ENCODE measurements around the gene PIK3R2. TPM values are rescaled to one million over a fixed set of nuclear protein-coding genes. Genes with fewer than 3 reads are reported as not detected.
A peak's percentile ranks its signal among the peaks of the same experiment; 100 is the strongest.

PIK3R2 gene
- total RNA-seq, 2 experiments from 2014 or later, result 3.2 to 20.5 TPM

DNA sequence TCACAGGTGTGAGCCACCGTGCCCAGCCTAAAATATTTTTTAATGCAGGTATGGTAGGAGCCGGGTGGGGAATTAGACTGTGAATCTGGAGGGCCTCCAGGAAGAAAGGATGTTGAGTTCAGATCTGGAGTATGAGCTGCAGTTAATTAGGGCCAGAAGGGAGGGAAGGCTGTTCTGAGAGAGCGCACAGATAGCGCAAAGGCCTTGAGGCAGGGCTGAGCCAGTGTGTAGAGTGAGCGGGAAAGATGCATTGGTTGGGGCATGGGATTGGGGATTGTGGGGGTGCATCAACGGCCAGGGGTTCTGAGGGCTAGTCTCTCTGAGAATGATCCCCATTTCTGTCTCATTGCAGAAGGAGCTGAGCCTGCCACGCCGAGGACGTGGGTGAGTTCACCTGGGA is 45.7 kb upstream of the PIK3R2 start:
- Histone ChIP-seq H3K9me3 (ENCODE audit: low read length) (no peaks in the 10 kb centered on the region), H3K36me3 (ENCODE audit: insufficient read depth, low read length) (peaks cover 55% of the 10 kb centered on the region), H4K20me1 (ENCODE audit: insufficient read depth, low read length) (no peaks in the 10 kb centered on the region), H3K4me3 (ENCODE audit: low read depth, low read length, poor library complexity, severe bottlenecking) (no peak overlapping the region), H3K79me2 (ENCODE audit: insufficient read depth, low read depth, low read length) (0 out of 2 replicates have a peak, but pooled peaks cover 8% of the 10 kb centered on the region), H2AFZ (ENCODE audit: low read length) (no peak overlapping the region), H3K27ac (ENCODE audit: low read depth, low read length, poor library complexity, severe bottlenecking) (peak overlapping the region; percentile 54), H3K9me2 (ENCODE audit: insufficient read depth, low read length) (no peaks in the 10 kb centered on the region), H3K4me1 (ENCODE audit: insufficient read depth, low read length, poor library complexity, severe bottlenecking) (peaks cover 80% of the 10 kb centered on the region), H3K4me2 (ENCODE audit: low read length) (peak overlapping the region; percentile 75)
- DNase-seq (ENCODE audit: low spot score), result no peak
- ChIA-PET CTCF (ENCODE audit: unreplicated experiment) (interaction anchor here (0.8 kb wide), 1 partner anchor 8 kb away, joined by 4 read pairs; no protein-coding TSS in a partner anchor), POLR2A (interaction anchor here (0.6 to 1.0 kb wide), 3 partner anchors 8 to 121 kb away, joined by 3 to 5 read pairs (median 4); no protein-coding TSS in a partner anchor)
- intact Hi-C loops (cut with micrococcal nuclease; ENCODE audit: unreplicated experiment), result no loop called here
- TF ChIP-seq, protein P1, sequence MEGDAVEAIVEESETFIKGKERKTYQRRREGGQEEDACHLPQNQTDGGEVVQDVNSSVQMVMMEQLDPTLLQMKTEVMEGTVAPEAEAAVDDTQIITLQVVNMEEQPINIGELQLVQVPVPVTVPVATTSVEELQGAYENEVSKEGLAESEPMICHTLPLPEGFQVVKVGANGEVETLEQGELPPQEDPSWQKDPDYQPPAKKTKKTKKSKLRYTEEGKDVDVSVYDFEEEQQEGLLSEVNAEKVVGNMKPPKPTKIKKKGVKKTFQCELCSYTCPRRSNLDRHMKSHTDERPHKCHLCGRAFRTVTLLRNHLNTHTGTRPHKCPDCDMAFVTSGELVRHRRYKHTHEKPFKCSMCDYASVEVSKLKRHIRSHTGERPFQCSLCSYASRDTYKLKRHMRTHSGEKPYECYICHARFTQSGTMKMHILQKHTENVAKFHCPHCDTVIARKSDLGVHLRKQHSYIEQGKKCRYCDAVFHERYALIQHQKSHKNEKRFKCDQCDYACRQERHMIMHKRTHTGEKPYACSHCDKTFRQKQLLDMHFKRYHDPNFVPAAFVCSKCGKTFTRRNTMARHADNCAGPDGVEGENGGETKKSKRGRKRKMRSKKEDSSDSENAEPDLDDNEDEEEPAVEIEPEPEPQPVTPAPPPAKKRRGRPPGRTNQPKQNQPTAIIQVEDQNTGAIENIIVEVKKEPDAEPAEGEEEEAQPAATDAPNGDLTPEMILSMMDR (conservative IDR thresholded peaks at IDR 0.05; ENCODE audit: low read length), result no peak
- BruUV-seq (replicated peaks), result no TSS peak

DNA sequence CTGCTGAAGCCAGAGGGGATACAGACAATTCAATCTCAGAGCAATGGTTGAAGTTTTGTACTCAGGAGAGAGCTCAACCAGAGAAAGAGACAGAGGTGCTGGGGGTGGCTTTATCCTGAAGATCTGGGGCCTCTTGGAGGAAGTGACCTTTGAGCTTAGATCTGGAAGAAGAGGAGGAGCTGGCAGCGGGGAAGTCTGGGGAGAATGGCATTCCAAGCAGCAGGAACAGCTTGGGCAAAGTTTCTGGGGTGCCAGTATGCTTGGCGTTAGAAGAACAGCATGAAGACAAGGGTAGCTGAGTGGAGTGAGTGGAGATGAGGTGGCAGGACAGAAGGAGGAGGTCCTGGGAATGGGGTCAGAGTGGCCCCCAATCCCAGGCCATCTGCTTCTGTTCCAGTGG is 44.1 kb upstream of the PIK3R2 start:
- Histone ChIP-seq H3K27ac (ENCODE audit: low read depth, low read length, poor library complexity, severe bottlenecking) (peak overlapping the region; percentile 54), H3K4me1 (ENCODE audit: insufficient read depth, low read length, poor library complexity, severe bottlenecking) (peaks cover 73% of the 10 kb centered on the region), H3K4me3 (ENCODE audit: low read depth, low read length, poor library complexity, severe bottlenecking) (peak overlapping the region; percentile 57), H2AFZ (ENCODE audit: low read length) (no peak overlapping the region), H3K36me3 (ENCODE audit: insufficient read depth, low read length) (peaks cover 57% of the 10 kb centered on the region), H3K79me2 (ENCODE audit: insufficient read depth, low read depth, low read length) (0 out of 2 replicates have a peak, but pooled peaks cover 5% of the 10 kb centered on the region), H3K9me3 (ENCODE audit: low read length) (no peaks in the 10 kb centered on the region), H4K20me1 (ENCODE audit: insufficient read depth, low read length) (no peaks in the 10 kb centered on the region), H3K9me2 (ENCODE audit: insufficient read depth, low read length) (no peaks in the 10 kb centered on the region), H3K4me2 (ENCODE audit: low read length) (peak overlapping the region; percentile 75)
- ChIA-PET CTCF (ENCODE audit: unreplicated experiment) (interaction anchor here (1.0 kb wide), 1 partner anchor 18 kb away, joined by 3 read pairs; no protein-coding TSS in a partner anchor), POLR2A (interaction anchor here (1.3 kb wide), 1 partner anchor 18 kb away, joined by 6 read pairs; no protein-coding TSS in a partner anchor)
- no peak for DNase-seq (ENCODE audit: low spot score)
- intact Hi-C loops (cut with micrococcal nuclease; ENCODE audit: unreplicated experiment), result no loop called here
- TF ChIP-seq, protein P1 (conservative IDR thresholded peaks at IDR 0.05; ENCODE audit: low read length), result no peak
- no peak for TF ChIP-seq EZH2phosphoT487 (IDR thresholded peaks at IDR 0.05; ENCODE audit: borderline replicate concordance, low read depth, low read length)
- BruUV-seq (replicated peaks), result no TSS peak

DNA sequence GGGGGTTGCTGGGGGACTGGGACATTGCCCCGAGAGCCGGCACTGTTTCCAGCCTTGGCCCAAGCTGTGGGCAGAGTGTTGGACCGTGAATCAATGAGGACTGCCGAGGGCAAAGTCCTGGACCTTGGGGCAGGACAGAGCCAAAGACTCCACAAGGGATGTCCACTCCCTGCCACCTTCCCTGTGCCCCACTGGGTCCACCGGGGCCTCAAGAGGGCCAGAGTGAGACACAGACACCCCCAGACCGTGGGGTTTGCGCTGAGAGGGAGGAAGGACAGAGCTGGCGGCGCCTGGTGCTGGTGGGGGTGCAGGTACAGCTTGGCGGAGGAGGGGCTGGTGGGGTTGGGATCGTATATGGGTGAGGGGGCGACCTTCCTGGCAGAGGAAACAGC is 43.6 kb upstream of the PIK3R2 start:
- CTCF ChIA-PET (ENCODE audit: unreplicated experiment), result interaction anchor here (1.0 kb wide), 1 partner anchor 18 kb away, joined by 3 read pairs; no protein-coding TSS in a partner anchor
- Histone ChIP-seq H3K9me3 (ENCODE audit: low read length) (no peaks in the 10 kb centered on the region), H3K36me3 (ENCODE audit: insufficient read depth, low read length) (peaks cover 61% of the 10 kb centered on the region), H3K9me2 (ENCODE audit: insufficient read depth, low read length) (no peaks in the 10 kb centered on the region), H4K20me1 (ENCODE audit: insufficient read depth, low read length) (no peaks in the 10 kb centered on the region), H3K4me3 (ENCODE audit: low read depth, low read length, poor library complexity, severe bottlenecking) (peak overlapping the region; percentile 57), H3K4me2 (ENCODE audit: low read length) (peak overlapping the region; percentile 75), H3K4me1 (ENCODE audit: insufficient read depth, low read length, poor library complexity, severe bottlenecking) (peaks cover 69% of the 10 kb centered on the region), H3K79me2 (ENCODE audit: insufficient read depth, low read depth, low read length) (0 out of 2 replicates have a peak, but pooled peaks cover 5% of the 10 kb centered on the region), H2AFZ (ENCODE audit: low read length) (no peak overlapping the region), H3K27ac (ENCODE audit: low read depth, low read length, poor library complexity, severe bottlenecking) (no peak overlapping the region)
- no TSS peak for BruUV-seq (replicated peaks)
- DNase-seq (ENCODE audit: low spot score), result no peak
- TF ChIP-seq EZH2phosphoT487 (IDR thresholded peaks at IDR 0.05; ENCODE audit: borderline replicate concordance, low read depth, low read length), result no peak
- TF ChIP-seq, protein P1 (conservative IDR thresholded peaks at IDR 0.05; ENCODE audit: low read length), result no peak
- intact Hi-C loops (cut with micrococcal nuclease; ENCODE audit: unreplicated experiment), result no loop called here
- POLR2A ChIA-PET, result interaction anchor here (1.3 kb wide), 1 partner anchor 18 kb away, joined by 6 read pairs; no protein-coding TSS in a partner anchor

All from OCI-LY7 (cell line).